HuH-7.5 (cell line): ENCODE data around the gene PTOV1.

Experiments
- DNase-seq: peaks from one replicate; pipeline ENCODE4 v3.0.0; 2011; ENCODE audit warnings: low spot score

The PTOV1 gene

DNA sequence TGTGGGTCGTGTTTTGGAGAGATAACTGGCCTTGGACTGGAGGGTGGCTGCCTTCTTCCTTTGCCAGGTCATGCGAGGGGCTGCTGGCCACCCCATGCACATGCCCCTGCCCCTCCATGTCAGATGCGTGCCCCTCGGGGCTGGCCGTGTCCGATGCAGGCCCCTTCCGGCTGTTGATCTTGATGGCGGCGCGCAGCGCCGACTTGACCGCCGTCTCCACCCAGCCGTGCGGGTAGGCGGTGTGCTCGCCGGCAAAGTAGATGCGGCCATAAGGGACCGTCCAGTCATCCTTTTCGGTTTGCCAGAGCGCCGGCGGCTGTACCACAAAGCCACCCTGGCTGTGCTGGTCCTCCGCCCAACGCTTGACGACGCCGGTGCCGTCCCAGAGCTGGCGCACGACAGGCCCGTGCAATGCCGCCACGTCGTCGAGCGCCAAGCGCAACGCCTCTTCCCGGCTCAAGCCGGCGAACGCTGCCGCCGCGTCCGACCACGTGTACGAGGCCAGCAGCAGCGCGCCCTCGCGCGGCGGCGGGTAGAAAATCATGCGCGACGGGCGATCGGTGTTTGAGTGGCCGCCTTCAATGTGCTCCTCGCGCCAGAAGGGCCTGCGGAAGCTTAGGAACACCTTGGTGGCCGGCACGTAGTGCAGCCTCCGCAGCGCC, 38.9 kb downstream of the PTOV1 start:
- no peak for DNase-seq

DNA sequence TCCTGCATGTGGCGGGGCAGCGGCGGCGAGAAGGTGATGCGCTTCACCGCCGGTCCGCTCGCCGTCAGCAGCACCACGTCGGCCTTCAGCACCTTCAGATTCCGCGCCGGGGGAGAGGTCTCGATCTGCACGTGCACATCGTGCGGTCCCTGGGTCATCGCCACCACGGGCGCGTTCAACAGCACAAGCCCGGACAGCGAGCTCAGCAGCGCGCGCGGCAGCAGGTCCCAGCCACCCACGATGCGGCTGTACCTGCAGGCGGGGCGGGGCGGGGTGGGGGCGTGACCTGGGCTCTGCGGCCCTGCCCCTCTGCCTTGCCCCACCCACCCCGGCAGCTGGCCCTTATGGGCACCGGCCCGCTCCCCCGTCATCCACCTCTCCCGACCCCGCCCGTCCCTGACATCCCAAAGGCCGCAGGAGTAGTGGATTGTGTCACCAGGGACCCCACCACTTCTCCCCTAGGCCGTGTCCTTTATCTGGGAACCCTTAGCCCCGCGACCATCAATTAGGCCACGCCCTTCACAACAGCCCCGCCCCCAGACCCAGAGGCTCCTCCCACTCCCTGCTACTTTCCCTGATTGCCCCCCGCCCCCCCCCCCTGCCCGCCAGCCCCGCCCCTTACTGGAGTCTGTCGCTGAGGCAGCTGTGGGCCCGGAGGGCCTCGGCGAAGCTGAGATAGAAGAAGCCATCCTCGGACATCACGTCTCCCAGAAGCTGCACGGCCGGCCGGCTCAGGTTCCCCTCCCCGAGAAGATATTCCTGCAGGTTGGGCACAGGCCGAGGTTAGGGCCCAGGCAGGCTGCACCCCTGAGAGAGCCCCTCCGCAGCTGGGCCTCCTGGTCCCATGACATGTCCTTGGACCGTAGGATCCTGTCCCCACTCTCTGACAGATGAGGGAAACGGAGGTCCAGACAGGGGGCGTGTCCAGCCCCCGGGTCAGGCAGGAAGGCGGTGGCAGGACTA, 39.7 kb downstream of the PTOV1 start:
- DNase-seq: no peak

DNA sequence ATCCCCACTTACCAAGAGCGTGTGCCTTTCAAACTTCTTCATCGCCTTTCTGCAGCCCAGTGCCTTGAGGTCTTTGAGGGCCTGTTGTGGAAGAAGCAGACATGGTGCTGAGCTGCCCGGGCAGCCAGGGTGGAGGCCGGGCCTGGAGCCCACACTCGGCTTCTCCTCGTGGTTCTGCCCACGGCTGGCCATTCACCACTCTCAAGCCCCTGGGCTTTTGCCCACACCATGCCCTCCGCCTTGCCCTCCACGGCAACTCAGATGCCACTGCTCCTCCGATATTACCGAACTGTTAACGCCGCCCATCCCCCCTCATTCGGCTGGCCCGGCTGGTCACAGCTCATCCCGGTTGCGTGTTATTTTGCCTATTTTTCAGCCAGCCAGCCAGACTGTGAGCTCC, 40.4 kb downstream of the PTOV1 start:
- DNase-seq: no peak

DNA sequence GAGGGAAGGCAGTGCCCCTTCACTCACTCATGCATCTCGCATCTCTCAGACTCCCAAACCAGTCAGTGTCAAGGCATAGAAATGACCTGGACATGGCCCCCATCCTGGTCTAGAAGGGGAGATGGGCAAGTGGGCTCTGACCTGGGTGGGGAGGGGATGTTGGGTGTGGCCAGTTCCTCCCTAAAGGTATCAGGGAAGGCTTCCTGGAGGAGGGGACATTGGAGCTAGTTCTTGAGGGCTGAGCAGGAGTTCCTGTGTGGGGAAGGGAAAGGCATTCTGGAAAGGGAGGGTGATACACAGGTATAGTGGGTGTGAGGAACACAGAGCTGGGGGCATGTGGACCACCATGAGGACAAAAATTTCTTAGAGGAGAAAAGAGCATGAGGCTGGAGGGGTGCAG, 41.8 kb downstream of the PTOV1 start:
- DNase-seq: no peak

DNA sequence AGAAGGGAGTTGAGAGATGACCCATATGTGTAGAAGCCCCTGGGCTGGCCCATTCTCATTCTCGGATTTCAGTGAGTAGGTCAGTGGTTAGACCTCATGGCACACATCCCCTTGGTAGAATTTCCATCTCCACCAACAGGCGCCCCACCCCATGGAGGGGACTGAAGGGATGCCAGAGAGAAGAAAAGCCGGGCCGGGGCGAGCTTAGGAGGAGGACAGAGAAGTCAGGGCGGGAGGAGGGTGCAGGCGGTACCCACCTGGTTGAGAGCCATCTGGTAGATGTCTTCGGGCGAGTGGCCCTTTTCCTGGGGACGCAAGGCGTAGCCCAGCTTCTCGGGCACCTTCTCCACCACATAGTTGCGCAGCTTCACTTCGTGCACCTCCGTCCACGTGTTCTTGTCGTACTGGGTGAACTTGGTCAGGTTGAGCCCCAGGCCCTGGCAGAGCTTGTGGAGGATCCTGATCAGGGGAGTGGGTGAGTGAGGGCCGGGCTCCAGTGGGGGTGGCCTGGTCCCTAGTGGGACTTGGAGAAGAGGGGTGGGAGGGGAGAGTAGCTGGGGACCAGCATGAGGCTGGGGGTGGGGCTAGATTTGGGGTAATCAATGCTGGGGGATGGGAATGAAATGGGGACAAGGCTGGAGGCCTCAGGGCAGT, 43.2 kb downstream of the PTOV1 start:
- no peak for DNase-seq

DNA sequence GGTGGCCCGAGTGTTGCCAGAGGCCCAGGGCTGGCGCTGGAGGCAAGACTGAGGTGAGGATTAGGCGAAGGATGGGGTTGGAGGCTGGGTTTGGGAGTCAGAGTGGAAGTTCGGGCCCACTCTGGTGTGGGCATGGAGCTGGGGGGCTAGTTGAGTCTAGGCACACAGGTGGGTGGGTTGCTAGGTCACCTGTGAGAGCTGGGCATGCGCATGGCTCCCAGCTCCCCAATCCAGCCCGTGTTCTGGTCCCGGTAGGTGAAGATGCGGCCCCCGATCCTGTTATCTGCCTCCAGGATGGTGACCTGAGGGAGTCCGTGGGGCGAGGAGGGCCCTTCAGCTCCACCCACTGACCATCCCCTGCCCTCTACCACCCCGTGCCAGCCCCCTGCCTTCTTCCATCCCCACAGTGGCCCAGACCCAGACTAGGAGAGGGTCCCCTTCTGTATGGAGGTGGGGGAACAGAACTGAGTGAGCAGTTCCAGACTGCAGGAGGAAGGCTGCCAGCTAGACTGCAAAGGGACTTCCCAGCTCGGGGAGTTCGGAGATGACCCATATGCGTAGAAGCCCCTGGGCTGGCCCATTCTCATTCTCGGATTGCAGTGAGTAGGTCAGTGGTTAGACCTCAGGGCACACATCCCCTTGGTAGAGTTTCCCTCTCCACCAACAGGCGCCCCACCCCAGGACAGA, 44.1 kb downstream of the PTOV1 start:
- no peak for DNase-seq

DNA sequence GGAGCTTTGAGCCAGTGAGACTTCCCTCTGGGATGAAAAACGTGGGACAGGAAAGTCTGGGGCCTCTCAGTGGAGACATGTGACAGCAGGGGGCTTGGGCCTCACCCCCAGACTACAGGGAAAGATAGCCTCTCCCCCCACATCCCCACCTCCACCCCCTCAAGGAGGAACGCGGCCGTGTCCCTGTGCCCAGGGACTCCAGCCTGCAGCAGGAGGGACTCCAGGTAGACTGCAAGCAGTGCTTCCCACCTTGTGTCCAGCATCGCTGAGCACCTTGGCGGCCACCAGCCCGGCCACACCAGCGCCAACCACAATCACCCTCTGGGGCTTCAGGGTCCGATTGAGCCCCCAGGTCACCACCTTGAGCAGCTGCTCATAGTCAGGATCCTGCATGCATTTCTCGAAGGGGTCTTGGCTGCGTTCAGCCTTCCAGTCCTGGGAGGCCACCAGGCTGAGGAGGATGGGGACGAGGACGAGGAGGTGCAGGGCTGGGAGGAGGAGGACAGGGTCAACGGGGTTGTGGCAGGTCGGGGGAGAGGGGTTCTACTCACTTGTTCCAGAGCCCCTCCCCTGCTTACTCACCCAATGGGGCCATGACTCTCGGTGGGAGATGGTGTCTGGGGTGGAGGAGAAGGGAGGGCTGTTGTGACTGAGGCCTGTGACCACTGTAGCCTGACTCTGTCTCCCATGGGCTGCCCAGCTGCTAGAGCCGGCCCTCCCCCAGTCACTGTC, 44.8 kb downstream of the PTOV1 start:
- DNase-seq: no peak

DNA sequence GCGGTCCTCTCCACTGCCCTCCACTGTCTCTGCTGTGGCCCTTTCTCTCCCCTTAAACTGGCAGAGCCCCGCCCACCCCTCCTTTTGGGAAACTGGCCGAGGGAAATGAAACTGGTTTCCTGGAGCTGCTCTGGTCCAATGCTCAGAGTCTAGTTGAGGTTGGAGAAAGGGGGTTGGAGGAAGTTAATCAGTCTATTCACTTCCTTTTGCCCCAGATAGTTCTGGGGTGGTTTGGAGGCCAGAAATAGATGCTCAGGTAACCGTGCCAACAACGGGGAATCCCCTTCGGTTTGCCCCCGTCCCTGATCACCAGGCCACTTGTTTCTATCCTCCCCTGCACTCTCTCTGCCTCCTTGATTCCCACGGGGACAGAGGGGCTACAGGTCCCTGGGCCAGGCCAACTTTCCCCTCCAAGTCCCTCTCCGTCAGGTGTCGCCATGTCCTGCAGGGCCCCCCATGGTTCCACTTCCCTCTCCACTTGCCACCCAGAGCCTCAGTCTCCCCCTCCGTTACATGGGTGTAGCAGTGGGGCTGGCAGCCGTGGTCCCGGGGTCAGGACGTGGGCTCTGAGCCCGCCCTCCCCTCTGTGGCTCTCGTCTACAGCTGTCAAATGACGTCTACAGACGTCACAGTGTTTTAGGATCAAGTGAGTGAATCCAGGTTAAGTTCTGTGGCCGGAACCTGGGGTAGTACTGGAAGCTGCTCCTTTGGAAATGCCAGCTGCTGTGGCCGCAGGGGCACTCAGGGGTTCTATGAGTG, 46.1 kb downstream of the PTOV1 start, which contains the start of gene IL4I1:
TSS of gene IL4I1 (minus strand) at position 25 of the 759 bp plus-strand sequence. CDS start 727 bp downstream, outside the sequence.
- no peak for DNase-seq

DNA sequence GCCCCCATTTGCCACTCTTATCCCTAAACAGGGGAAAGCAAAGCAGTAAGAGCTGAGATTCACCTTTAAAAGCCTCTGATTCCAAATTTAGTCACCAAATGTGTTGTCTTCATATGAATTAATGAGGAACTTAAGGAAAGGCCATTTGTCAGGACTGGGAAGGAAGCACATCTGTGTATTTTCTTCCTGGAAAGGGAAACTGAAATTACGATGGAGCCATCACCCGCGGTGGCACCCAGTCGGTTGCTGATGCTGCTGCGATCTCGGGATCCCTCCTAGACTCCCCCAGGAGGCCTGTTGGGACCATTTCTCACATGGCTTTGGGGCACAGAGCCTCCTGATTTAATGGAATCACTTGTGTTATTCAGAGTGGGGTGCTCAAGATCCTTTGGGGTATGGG, 53.2 kb downstream of the PTOV1 start:
- no peak for DNase-seq

DNA sequence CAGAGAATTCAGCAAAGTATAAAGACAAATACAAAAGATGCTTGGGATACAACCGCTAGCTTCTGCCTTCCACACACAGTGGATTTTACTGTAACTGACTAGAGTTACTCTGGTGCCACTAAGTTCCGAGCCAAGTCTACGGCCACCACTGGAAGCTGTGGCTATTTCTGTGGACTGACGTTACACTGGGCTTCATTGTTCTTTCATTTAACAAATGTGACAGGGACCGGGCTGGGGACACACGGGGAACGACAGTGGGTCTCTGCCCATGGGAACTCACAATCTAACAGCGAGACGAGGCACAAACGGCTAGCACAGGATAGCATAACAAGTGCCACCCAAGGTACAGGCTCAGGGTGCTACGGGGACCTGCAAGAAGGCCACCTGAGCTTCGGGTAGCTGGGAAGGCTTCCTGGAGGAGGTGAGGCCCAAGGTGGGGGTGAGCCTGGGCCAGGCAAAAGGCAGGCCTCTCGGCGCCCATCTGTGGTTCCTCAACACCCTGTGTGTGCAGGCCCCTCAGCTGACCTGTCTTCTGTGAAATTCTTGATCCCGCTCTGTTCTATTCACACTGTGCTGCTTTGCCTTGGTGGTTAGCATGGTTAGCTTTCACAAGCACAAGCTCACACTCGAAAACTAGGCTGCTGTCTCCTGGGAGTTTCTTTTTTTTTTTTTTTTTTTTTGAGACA, 56.1 kb downstream of the PTOV1 start:
- DNase-seq: no peak

DNA sequence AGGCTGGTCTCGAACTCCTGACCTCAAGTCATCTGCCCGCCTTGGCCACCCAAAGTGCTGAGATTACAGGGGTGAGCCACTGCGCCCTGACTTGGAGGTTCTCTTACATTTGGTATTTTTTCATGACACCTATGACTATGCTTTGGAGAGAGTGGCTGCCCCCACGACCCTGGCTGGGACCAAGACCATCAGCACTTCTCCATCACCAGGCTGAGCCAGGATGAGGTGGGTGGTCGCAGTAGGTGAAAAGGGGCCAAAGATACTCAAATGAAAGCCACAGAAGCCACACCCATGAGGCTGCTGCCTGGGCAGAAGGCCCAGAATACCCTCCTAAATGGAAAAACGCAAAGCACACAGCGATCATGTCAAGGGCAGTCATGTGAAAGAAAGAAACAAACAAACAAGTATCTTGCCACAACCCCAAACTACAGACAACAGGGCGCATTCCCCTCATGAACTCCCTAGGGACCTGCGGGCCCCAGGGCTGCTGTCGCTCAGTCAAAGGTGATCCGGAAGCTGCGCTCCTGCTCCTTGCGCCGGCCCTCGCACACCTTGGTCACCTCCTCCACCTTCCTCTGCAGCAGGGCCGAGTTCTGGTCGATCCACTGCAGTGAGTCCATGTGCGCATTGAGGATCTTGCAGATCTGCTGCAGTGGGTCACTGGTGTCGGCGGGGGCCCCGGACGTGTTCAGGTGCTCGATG, 56.9 kb downstream of the PTOV1 start:
- DNase-seq: no peak

DNA sequence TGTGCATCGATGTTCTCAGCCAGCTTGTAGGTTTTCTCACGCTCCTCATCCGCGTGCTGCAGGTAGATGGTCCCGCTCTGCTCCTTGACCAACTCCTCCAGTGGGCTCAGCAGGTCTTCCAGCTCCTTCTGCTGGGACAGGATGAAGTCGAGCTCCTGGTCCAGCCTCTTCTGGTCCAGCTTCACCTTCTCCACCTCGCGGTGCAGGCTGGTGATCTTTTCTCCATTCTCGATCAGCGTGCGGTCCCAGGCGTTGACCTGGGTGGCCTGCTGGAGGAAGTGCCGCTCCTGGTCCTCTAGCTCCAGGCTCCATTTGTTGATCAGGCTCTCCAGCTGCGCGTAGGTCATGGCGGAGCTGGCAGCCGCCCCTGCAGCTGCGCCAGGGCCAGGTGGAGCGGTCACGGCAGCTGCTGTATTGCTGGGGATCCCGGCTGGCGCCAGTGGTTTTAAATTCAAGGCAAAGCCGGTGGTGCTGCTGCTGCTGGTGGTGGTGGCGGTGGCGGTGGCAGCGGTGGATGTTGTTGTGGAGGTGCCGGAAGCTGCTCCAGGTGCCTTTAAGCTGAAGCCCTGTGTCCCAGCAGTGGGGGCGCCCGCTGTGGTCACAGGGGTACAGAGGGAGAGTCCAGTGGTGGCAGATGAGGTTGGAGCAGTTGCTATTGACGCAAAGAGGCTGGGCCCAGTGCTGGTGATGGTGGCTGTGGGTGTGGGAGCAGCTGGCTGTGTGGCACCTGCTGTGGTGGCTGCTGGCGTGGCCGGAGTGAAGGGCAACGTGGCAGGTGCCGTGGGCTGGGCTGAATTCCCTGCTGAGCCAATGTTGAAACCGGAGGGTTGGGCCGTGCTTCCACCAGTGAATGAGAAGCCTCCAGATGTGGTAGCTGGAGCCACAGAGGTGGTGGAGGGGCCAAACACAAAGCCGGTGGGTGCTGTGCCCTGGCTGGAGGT, 57.8 kb downstream of the PTOV1 start:
- DNase-seq: no peak

DNA sequence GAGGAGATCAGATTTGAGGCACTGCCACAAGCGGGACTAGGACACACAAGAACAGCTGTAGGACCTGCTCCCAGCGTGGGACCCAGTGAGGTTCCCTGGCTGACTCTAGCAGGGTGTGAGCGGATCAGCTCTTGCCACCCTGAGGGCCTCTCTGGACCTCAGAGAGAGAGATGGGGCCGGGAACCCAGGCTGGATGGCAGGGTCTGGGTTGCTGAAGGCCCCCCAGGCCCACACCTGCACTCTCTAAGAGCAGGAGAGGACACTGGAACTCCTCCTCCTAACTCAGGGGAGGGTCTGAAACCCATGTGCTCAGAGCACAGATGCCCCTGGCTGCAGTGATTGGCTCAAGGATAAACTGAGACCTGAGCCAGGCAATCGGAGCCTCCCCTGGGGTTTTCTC, 59.2 kb downstream of the PTOV1 start:
- no peak for DNase-seq
